ENCODE measurements around the gene MGAT2.
"Not testable (repeated sequence)": the region's sequence is repeated elsewhere in the genome, so short reads cannot be mapped to it uniquely, and the experiment has no call there.

- TF ChIP-seq POLR2A, CTCF (IDR thresholded peaks at IDR 0.05): not testable (repeated sequence)
These were observed 35.5 kb upstream of the MGAT2 start for GRCh38 chr14:49584981-49585640.
